OCI-LY7 (cell line): Measurements from ENCODE around the gene RNF32. TPM values are rescaled to one million over a fixed set of nuclear protein-coding genes. Genes with fewer than 3 reads are reported as not detected.

Experiments used
- BruUV-seq: library from RNA; stranded (reverse); fragments of 400-500 nt; replicated peaks from 2 replicates; lab custom pipeline; 2021; lab: Mats Ljungman, UMichigan
- CTCF ChIA-PET: fragments of 300-600 bp; sonication (Branson Sonifier 250); formaldehyde crosslinking; loops from one replicate; lab custom pipeline; 2022; ENCODE audit warnings: antibody characterized with exemption; ENCODE audit not compliant: unreplicated experiment; lab: Charles Lee
- POLR2A ChIA-PET: fragments of 300-600 bp; sonication (Branson Sonifier 250); formaldehyde crosslinking; loops from one replicate; lab custom pipeline; 2022; ENCODE audit warnings: antibody characterized with exemption; lab: Charles Lee
- DNase-seq: peaks from one replicate; pipeline ENCODE4 v3.0.0-alpha.2; 2015; ENCODE audit warnings: low spot score
- H2AFZ ChIP-seq: fragments of 200-600 bp; sonication (generic), shearing (Covaris generic); 2 replicates; pipeline ENCODE4 v1.6.1; 2014; ENCODE audit warnings: mild to moderate bottlenecking, antibody characterized with exemption, low read length, moderate library complexity
- H3K27ac ChIP-seq: fragments of 200-600 bp; sonication (generic); 2 replicates; pipeline ENCODE4 v1.5.1; 2014; ENCODE audit warnings: mixed run types, low read depth, mild to moderate bottlenecking, moderate library complexity, low read length, inconsistent platforms; ENCODE audit not compliant: poor library complexity, severe bottlenecking
- H3K36me3 ChIP-seq: fragments of 200-600 bp; sonication (generic); 2 replicates; pipeline ENCODE4 v1.6.1; 2014; ENCODE audit warnings: mild to moderate bottlenecking, antibody characterized with exemption, low read length, moderate library complexity, mixed read lengths; ENCODE audit not compliant: insufficient read depth
- H3K4me1 ChIP-seq: fragments of 200-600 bp; sonication (generic); 2 replicates; pipeline ENCODE4 v1.5.1; 2014; ENCODE audit warnings: mild to moderate bottlenecking, low read length; ENCODE audit not compliant: insufficient read depth, poor library complexity, severe bottlenecking
- H3K4me2 ChIP-seq: fragments of 200-600 bp; sonication (generic); 2 replicates; pipeline ENCODE4 v1.6.1; 2014; ENCODE audit warnings: mild to moderate bottlenecking, low read length
- H3K4me3 ChIP-seq: fragments of 200-600 bp; sonication (generic); 2 replicates; pipeline ENCODE4 v1.5.1; 2014; ENCODE audit warnings: mild to moderate bottlenecking, low read depth, low read length; ENCODE audit not compliant: poor library complexity, severe bottlenecking
- H3K79me2 ChIP-seq: fragments of 200-600 bp; sonication (generic); 2 replicates; pipeline ENCODE4 v1.6.1; 2016; ENCODE audit warnings: low read depth, mild to moderate bottlenecking, low read length, moderate library complexity, mixed read lengths; ENCODE audit not compliant: insufficient read depth
- H3K9me2 ChIP-seq: fragments of 200-600 bp; sonication (generic); 2 replicates; pipeline ENCODE4 v1.6.1; 2016; ENCODE audit warnings: mild to moderate bottlenecking, low read length, mixed read lengths; ENCODE audit not compliant: insufficient read depth
- H3K9me3 ChIP-seq: fragments of 200-600 bp; sonication (generic); 2 replicates; pipeline ENCODE4 v1.6.1; 2014; ENCODE audit warnings: mild to moderate bottlenecking, mixed run types, low read length, mixed read lengths
- H4K20me1 ChIP-seq: fragments of 200-600 bp; sonication (generic); 2 replicates; pipeline ENCODE4 v1.6.1; 2014; ENCODE audit warnings: mild to moderate bottlenecking, antibody characterized with exemption, low read length, moderate library complexity, mixed read lengths; ENCODE audit not compliant: insufficient read depth
- CTCF ChIP-seq: fragments of 200-600 bp; sonication (generic); conservative IDR thresholded peaks from 2 replicates; pipeline ENCODE4 v1.5.1; 2014; ENCODE audit warnings: mild to moderate bottlenecking, antibody characterized with exemption, low read length, moderate library complexity, mixed read lengths
- EZH2phosphoT487 ChIP-seq: fragments of 200-600 bp; sonication (generic); IDR thresholded peaks from 2 replicates; pipeline ENCODE4 v1.6.1; 2018; ENCODE audit warnings: low read depth, borderline replicate concordance, mild to moderate bottlenecking, mixed run types, antibody characterized with exemption, low read length, moderate library complexity, mixed read lengths
- intact Hi-C: fragments of 100-400 bp; cut with micrococcal nuclease; formaldehyde crosslinking; loops from one replicate; pipeline ENCODE4 v1.10.0; 2022; ENCODE audit not compliant: unreplicated experiment
- total RNA-seq, 2 experiments: library from RNA; depleted of rRNA in 1 of 2; stranded (reverse); fragments of >200 nt in 1 of 2; shearing (Covaris generic) in 1 of 2; gene quantifications; 2 replicates each; pipeline ENCODE4 v1.2.3, GENCODE V29; 2014 to 2022

Gene RNF32
- total RNA-seq, 2 experiments from 2014 or later, result 3.2 to 3.9 TPM

DNA sequence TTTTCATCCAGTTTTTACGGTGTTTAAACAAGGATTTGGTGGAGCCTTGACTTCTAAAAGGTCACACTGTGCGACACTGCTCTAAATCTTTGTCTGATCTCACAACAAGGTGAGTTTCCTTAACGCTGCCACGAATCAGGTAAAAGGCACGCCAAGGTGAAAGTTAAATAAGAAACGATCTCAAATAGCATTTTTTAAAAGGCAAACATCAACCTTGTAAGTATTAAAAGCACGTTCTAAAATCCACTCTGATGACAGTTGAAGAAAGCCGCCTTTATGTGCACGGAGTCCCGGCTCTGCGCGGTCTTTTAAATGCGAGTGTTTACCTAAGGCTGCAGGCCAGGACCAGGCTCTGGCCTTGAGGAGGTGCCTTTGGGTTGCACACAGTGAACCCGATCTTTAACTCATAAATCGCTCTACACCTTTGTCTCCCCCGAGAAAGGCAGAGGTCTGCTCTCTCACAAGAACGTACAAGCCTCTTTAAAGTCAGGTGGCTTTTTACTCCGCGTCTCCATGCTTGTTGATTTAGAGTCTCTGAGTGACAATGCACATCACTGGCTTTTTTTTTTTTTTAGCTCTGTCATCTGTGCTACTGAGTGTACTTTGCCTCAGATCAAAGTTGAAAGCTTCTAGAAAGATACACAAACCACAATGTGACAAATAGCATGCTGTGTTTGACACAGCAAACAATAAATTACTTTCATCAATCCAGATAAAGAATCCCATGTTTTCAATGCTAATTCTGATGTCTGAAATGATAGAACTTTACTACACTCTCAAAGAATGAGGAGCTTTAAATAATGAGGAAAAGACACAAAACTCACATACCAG, 25.9 kb upstream of the RNF32 start:
- no peaks in the 10 kb centered on the region for H3K36me3 ChIP-seq
- H3K4me2 ChIP-seq, result no peak overlapping the region
- no TSS peak for BruUV-seq
- ChIA-PET CTCF (no interaction called here), POLR2A (interaction anchor here (0.6 to 0.7 kb wide), 2 partner anchors 13 to 18 kb away, joined by 3 read pairs; no protein-coding TSS in a partner anchor)
- H4K20me1 ChIP-seq, result no peaks in the 10 kb centered on the region
- H3K79me2 ChIP-seq, result no peaks in the 10 kb centered on the region
- no peak overlapping the region for H2AFZ ChIP-seq
- no peak for DNase-seq
- intact Hi-C loops, result no loop called here
- no peaks in the 10 kb centered on the region for H3K9me2 ChIP-seq
- H3K4me1 ChIP-seq, result no peaks in the 10 kb centered on the region
- H3K4me3 ChIP-seq, result no peak overlapping the region
- TF ChIP-seq EZH2phosphoT487 (no peak), CTCF (no peak)
- no peak overlapping the region for H3K27ac ChIP-seq
- H3K9me3 ChIP-seq, result no peaks in the 10 kb centered on the region

DNA sequence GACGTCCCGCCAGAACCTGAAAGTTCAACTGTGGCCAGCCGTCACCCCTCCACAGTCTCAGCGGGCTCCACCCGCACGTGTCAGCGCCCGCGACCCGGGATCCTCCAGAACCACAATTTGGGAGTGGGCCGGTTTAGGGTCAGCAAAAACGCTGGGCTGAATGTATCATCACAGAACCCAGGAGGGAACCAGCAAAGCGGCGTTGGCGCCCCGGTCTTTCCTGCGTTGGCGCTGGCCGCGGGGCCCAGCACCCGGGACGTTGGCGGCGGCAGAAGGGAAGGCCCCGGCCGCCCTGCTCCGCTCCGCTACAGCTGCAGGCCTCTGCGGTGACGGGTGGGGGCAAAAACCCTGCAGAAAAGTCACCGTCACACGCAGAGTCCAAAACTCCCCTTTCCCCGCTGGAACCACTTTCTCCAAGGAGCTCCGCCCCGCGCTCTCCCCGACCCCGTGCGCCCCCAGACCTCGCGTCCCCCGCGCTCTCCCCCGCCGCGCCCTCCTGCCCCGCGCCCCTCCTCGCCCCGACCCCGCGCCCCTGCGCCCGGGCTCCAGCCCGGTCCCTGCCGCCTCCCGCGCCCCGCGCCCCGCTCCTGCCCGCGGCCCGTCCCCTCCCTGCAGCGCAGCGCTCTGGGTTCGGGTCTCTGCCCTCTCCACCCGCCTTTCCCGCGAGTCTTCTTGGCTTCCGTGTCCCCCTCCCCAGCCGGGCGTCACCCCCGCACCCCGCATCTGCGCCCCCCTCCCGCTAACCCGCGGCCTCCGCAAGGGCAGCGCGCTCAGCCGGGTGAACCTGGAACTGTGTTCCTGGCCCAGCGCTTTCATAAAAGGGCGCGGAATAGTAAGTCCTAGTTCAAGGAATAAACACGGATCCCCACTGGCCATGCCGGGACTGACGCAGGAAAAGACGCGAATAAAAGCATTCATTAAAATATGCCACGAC, 24.0 kb upstream of the RNF32 start:
- H3K9me3 ChIP-seq, result no peaks in the 10 kb centered on the region
- H3K27ac ChIP-seq, result no peak overlapping the region
- no peaks in the 10 kb centered on the region for H3K79me2 ChIP-seq
- no peak overlapping the region for H2AFZ ChIP-seq
- no peak overlapping the region for H3K4me2 ChIP-seq
- H3K4me3 ChIP-seq, result no peak overlapping the region
- POLR2A ChIA-PET, result no interaction called here
- TF ChIP-seq CTCF (no peak), EZH2phosphoT487 (no peak)
- H4K20me1 ChIP-seq, result no peaks in the 10 kb centered on the region
- intact Hi-C loops, result no loop called here
- no peaks in the 10 kb centered on the region for H3K36me3 ChIP-seq
- DNase-seq, result no peak
- no peaks in the 10 kb centered on the region for H3K9me2 ChIP-seq
- CTCF ChIA-PET, result no interaction called here
- no peaks in the 10 kb centered on the region for H3K4me1 ChIP-seq
- no TSS peak for BruUV-seq
